Measurements from ENCODE around the gene FHDC1.

DNA sequence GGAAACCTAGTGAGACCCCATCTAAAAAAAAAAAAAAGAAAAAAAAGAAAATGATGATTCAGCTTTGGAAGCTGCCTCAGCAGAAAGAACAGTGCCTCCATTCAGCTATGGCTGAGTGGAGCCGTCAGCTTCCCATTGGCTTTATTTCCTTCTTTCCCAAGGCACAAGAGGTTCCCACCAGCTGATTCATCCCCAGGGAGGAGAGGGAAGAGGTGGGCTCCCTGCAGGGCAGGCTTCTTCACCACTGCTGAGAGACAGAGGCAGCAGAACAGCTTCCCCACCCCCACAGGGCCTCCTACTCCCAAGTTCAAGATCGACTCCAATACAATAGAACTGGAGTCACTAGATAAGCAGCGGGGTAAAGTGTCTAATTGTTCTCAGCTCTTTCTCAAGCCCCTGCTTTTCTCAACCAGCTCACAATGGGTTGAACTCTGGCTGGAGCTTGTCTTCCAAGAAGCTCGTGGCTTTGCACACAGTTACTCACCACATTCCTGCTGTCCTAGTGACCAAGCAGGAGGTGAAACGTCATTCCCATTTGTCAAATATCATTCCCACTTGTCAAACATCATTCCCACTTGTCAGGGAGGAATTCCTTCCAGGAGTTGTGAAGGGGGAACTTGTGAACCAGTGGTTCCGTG, 47.8 kb downstream of the FHDC1 start:
- TF ChIP-seq POLR2A (IDR thresholded peaks at IDR 0.05; ENCODE audit: low read depth, low read length), result no peak
- TF ChIP-seq, protein P1, sequence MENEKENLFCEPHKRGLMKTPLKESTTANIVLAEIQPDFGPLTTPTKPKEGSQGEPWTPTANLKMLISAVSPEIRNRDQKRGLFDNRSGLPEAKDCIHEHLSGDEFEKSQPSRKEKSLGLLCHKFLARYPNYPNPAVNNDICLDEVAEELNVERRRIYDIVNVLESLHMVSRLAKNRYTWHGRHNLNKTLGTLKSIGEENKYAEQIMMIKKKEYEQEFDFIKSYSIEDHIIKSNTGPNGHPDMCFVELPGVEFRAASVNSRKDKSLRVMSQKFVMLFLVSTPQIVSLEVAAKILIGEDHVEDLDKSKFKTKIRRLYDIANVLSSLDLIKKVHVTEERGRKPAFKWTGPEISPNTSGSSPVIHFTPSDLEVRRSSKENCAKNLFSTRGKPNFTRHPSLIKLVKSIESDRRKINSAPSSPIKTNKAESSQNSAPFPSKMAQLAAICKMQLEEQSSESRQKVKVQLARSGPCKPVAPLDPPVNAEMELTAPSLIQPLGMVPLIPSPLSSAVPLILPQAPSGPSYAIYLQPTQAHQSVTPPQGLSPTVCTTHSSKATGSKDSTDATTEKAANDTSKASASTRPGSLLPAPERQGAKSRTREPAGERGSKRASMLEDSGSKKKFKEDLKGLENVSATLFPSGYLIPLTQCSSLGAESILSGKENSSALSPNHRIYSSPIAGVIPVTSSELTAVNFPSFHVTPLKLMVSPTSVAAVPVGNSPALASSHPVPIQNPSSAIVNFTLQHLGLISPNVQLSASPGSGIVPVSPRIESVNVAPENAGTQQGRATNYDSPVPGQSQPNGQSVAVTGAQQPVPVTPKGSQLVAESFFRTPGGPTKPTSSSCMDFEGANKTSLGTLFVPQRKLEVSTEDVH (IDR thresholded peaks at IDR 0.05; ENCODE audit: low read depth, partially characterized antibody), result no peak
- TF ChIP-seq POLR2AphosphoS2 (IDR thresholded peaks at IDR 0.05; ENCODE audit: low read depth, low read length), result no peak
- TF ChIP-seq, protein P2, sequence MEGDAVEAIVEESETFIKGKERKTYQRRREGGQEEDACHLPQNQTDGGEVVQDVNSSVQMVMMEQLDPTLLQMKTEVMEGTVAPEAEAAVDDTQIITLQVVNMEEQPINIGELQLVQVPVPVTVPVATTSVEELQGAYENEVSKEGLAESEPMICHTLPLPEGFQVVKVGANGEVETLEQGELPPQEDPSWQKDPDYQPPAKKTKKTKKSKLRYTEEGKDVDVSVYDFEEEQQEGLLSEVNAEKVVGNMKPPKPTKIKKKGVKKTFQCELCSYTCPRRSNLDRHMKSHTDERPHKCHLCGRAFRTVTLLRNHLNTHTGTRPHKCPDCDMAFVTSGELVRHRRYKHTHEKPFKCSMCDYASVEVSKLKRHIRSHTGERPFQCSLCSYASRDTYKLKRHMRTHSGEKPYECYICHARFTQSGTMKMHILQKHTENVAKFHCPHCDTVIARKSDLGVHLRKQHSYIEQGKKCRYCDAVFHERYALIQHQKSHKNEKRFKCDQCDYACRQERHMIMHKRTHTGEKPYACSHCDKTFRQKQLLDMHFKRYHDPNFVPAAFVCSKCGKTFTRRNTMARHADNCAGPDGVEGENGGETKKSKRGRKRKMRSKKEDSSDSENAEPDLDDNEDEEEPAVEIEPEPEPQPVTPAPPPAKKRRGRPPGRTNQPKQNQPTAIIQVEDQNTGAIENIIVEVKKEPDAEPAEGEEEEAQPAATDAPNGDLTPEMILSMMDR (IDR thresholded peaks at IDR 0.05 in 2 of 3, conservative IDR thresholded peaks at IDR 0.05 in 1 of 3; ENCODE audit: control insufficient read depth in 2 of 3, extremely low read depth in 1 of 3, insufficient read depth in 1 of 3, low read depth in 3 of 3, low read length in 3 of 3), result no peak
